Skeletal muscle tissue (tissue), 4 donors: ENCODE results near the gene IPPK. TPM values are rescaled to one million over a fixed set of nuclear protein-coding genes. Genes with fewer than 3 reads are reported as not detected.

Source experiments
- H3K27ac ChIP-seq: one replicate; pipeline ENCODE4 v1.7.0; 2013; ENCODE audit warnings: mild to moderate bottlenecking, low read depth, low read length, inconsistent platforms
- H3K27me3 ChIP-seq, 3 donors: one replicate each; pipeline ENCODE4 v1.7.0; 2013; ENCODE audit warnings: low read length in 3 of 3; ENCODE audit not compliant: control insufficient read depth in 3 of 3, insufficient read depth in 3 of 3
- H3K36me3 ChIP-seq, 3 donors: one replicate each; pipeline ENCODE4 v1.7.0; 2013; ENCODE audit warnings: low read length in 3 of 3; ENCODE audit not compliant: control insufficient read depth in 3 of 3, insufficient read depth in 3 of 3
- H3K4me1 ChIP-seq, 3 donors: one replicate each; pipeline ENCODE4 v1.7.0; 2013; ENCODE audit warnings: low read length in 3 of 3, mild to moderate bottlenecking in 3 of 3; ENCODE audit not compliant: control insufficient read depth in 3 of 3, insufficient read depth in 3 of 3
- H3K4me3 ChIP-seq, 3 donors: one replicate each; pipeline ENCODE4 v1.7.0; 2013; ENCODE audit warnings: low read length in 3 of 3
- H3K9ac ChIP-seq, 3 donors: one replicate each; pipeline ENCODE4 v1.7.0; 2013; ENCODE audit warnings: low read length in 3 of 3, mild to moderate bottlenecking in 3 of 3, moderate library complexity in 2 of 3, low read depth in 1 of 3
- H3K9me3 ChIP-seq, 3 donors: one replicate each; pipeline ENCODE4 v1.7.0; 2013; ENCODE audit warnings: low read length in 3 of 3; ENCODE audit not compliant: control insufficient read depth in 3 of 3
- total RNA-seq: library from RNA; depleted of rRNA; stranded (reverse); fragments of >200 nt; gene quantifications from one replicate; pipeline ENCODE4 v1.2.3, GENCODE V29; 2014
- donor health status: Osteomylitis.

IPPK gene
- total RNA-seq, 1 donor from 2014 or later, result 6.3 TPM

DNA sequence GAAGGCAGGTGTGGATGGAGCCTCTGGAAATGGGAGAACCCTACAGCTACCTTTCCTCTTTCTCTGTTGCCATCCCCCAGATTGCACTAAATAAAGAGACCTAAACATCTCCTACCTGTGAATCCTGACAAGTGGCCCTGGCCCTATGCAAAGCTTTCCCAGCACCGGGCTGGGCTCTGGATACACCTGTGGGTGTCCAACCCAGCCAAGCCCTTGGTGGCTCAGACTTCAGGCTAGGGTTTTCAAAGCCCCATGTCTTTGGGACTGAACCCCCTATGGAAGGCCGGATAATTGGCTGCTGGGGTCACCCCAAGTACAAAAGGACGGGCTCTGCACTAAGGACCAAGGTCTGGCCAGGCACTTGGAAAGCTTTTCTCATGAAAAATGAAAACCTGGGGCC, 44.1 kb upstream of the IPPK start:
- H3K9ac ChIP-seq, result no peak overlapping the region
- peaks cover 0 to 6% (median 0%) of the 10 kb centered on the region in 3 donors for H3K4me1 ChIP-seq
- peaks cover 61 to 73% (median 72%) of the 10 kb centered on the region in 3 donors for H3K36me3 ChIP-seq
- no peaks in the 10 kb centered on the region for H3K9me3 ChIP-seq
- no peaks in the 10 kb centered on the region for H3K27me3 ChIP-seq
- H3K27ac ChIP-seq, result no peak overlapping the region
- H3K4me3 ChIP-seq, result no peak overlapping the region

- H3K36me3 ChIP-seq, result peaks cover 56 to 71% (median 67%) of the 10 kb centered on the region in 3 donors
- no peaks in the 10 kb centered on the region for H3K27me3 ChIP-seq
- H3K4me1 ChIP-seq, result peaks cover 0 to 6% (median 0%) of the 10 kb centered on the region in 3 donors
- H3K27ac ChIP-seq, result no peak overlapping the region
- H3K9ac ChIP-seq, result no peak overlapping the region
- no peak overlapping the region for H3K4me3 ChIP-seq
- no peaks in the 10 kb centered on the region for H3K9me3 ChIP-seq
Observed at GRCh38 chr9:92713528-92713927, 43.6 kb upstream of the IPPK start.

DNA sequence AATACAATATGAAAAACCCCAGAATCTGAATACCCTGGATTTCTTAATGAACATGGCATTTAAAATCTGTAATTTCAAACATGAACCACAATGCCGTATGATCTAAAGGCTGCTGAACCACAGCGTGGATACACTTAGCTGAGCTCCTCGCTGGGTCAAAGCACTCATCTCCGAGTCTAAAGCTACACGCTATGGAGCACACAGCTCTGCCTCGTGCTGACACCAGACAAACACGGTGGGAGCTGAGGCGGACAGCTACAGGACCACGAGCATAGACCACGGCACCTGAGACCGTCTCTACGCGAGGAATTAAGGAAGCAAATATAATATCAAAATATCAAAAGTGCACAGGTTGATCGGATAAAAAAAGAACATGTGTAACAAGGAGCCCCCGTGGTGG, 42.8 kb upstream of the IPPK start:
- Histone ChIP-seq H3K27me3 (no peaks in the 10 kb centered on the region), H3K36me3 (peaks cover 49 to 63% (median 60%) of the 10 kb centered on the region in 3 donors), H3K4me3 (no peak overlapping the region), H3K9me3 (no peaks in the 10 kb centered on the region), H3K27ac (no peak overlapping the region), H3K4me1 (peaks cover 0 to 6% (median 0%) of the 10 kb centered on the region in 3 donors), H3K9ac (no peak overlapping the region)

DNA sequence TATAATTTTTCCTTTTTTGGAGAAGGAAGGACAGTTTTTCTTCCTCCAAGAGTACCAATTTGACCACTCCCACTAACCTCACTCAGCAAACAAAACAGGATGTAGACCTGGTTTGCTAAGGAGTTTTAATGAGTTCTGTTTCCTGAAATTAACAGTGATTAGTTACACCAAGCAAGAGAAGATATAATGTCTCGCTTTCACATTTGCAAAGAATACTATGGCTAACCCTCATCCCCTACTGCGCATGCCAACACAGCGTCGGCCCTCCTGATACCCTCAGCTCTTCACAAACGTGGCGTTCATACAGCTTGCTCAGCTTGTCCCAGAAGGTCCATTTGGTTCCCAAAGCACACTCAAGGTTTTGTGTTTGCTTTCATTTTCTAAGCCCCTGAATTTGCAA, 41.9 kb upstream of the IPPK start:
- Histone ChIP-seq H3K4me1 (peaks cover 0 to 6% (median 0%) of the 10 kb centered on the region in 3 donors), H3K9ac (no peak overlapping the region), H3K36me3 (peaks cover 41 to 54% (median 52%) of the 10 kb centered on the region in 3 donors), H3K27me3 (no peaks in the 10 kb centered on the region), H3K27ac (no peak overlapping the region), H3K9me3 (no peaks in the 10 kb centered on the region), H3K4me3 (no peak overlapping the region)

DNA sequence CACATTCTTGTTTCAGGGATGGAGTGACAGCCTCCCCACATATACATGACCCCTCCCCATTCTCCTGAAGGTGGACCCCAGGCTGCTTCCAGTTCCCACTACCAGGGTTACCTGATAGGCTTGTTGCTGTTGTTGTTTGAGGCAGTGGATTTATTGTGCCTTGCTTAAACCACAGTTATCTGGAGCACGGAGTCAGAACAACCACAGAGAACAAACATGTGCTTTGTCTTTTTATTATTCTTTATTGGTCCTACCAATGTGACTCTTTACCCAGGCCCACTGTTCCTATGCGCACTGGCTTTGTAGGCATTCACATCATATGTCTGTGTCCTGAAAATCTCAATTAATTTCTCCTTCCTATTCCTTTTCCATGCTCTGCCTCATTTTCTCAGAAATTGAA, 41.2 kb upstream of the IPPK start:
- Histone ChIP-seq H3K4me1 (peaks cover 0 to 6% (median 0%) of the 10 kb centered on the region in 3 donors), H3K9me3 (no peaks in the 10 kb centered on the region), H3K9ac (no peak overlapping the region), H3K4me3 (no peak overlapping the region), H3K27ac (no peak overlapping the region), H3K27me3 (no peaks in the 10 kb centered on the region), H3K36me3 (peaks cover 41 to 54% (median 52%) of the 10 kb centered on the region in 3 donors)

- Histone ChIP-seq H3K9me3 (no peaks in the 10 kb centered on the region), H3K4me1 (peaks cover 0 to 3% (median 0%) of the 10 kb centered on the region in 3 donors), H3K9ac (no peak overlapping the region), H3K27me3 (no peaks in the 10 kb centered on the region), H3K27ac (no peak overlapping the region), H3K4me3 (no peak overlapping the region), H3K36me3 (peaks cover 35 to 47% (median 44%) of the 10 kb centered on the region in 3 donors)
Observed at GRCh38 chr9:92710368-92710767, 40.4 kb upstream of the IPPK start.

DNA sequence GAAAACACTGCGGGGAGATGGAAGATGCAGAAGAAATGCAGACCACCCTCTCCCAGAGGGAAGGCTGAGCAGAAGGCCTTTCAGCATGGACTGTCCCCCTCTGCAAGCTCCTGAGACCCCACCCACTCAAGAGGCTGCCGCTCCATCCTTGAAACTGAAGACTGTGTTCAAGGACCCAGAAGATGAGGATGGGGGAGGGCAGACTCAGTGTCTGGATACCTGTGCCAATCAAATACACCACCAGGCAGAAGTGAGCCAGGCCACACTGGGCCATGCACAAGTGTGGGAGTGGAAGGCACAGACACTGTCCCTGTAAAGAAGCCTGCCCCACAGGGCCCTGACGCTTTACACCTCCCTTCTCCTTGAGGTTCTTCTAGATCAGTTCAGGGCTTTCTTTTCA, 40.0 kb upstream of the IPPK start:
- Histone ChIP-seq H3K4me1 (peaks cover 0 to 3% (median 0%) of the 10 kb centered on the region in 3 donors), H3K36me3 (peaks cover 31 to 42% (median 40%) of the 10 kb centered on the region in 3 donors), H3K9ac (no peak overlapping the region), H3K4me3 (no peak overlapping the region), H3K9me3 (no peaks in the 10 kb centered on the region), H3K27ac (no peak overlapping the region), H3K27me3 (no peaks in the 10 kb centered on the region)

DNA sequence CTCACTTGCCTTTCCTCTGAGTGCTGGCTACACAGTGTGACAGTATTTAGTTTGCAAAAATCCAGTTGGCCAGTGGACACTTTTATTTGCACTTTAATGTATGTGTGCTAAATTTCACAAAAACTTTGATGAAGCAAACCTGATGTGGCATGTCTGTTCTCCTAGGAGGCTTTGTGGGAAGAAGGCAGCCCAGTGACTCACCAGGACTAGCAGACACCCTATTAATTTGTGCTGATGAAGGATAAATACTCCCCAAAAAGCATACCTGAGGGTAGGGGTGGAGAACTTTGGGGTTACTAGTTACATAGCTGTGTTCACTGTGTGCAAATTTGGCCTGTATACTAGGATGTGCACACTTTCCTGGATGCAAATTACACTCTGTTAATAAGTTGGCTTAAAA, 39.3 kb upstream of the IPPK start:
- H3K4me1 ChIP-seq, result peaks cover 0 to 3% (median 0%) of the 10 kb centered on the region in 3 donors
- H3K27me3 ChIP-seq, result no peaks in the 10 kb centered on the region
- no peaks in the 10 kb centered on the region for H3K9me3 ChIP-seq
- H3K9ac ChIP-seq, result no peak overlapping the region
- peaks cover 24 to 35% (median 33%) of the 10 kb centered on the region in 3 donors for H3K36me3 ChIP-seq
- no peak overlapping the region for H3K27ac ChIP-seq
- no peak overlapping the region for H3K4me3 ChIP-seq

DNA sequence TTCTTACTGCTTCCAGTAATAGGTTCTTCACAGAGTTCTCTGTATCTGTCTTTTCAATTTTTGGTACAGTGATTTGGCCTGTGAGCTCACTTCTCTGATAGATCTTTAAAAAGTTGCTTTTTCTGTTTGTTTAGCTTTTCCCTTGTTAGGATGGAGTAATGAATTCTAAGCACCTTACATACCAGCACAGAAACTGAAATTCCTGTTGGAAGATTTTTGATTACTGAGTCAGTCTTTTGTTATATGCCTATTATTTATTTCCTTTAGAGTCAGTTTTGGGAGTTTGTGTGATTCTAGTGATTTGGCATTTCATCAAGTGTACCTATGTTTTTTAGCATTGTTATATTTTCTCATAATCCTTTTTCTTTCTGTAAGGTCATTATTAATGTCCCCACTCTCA, 37.6 kb upstream of the IPPK start:
- H3K9me3 ChIP-seq, result no peaks in the 10 kb centered on the region
- H3K36me3 ChIP-seq, result peaks cover 9 to 19% (median 19%) of the 10 kb centered on the region in 3 donors
- no peak overlapping the region for H3K9ac ChIP-seq
- H3K27me3 ChIP-seq, result no peaks in the 10 kb centered on the region
- H3K4me1 ChIP-seq, result peaks cover 0 to 3% (median 0%) of the 10 kb centered on the region in 3 donors
- H3K27ac ChIP-seq, result no peak overlapping the region
- no peak overlapping the region for H3K4me3 ChIP-seq

GRCh38 chr9:92706218-92706940, 36.4 kb upstream of the IPPK start:
- no peaks in the 10 kb centered on the region for H3K9me3 ChIP-seq
- H3K27ac ChIP-seq, result no peak overlapping the region
- no peak overlapping the region for H3K4me3 ChIP-seq
- H3K9ac ChIP-seq, result no peak overlapping the region
- no peaks in the 10 kb centered on the region for H3K27me3 ChIP-seq
- peaks cover 5 to 17% (median 14%) of the 10 kb centered on the region in 3 donors for H3K36me3 ChIP-seq
- H3K4me1 ChIP-seq, result no peaks in the 10 kb centered on the region
